Measurements from ENCODE around the gene ZDHHC22.
A peak's percentile ranks its signal among the peaks of the same experiment; 100 is the strongest.

The ZDHHC22 gene

GRCh38 chr14:77126461-77126990 is 15.1 kb downstream of the ZDHHC22 start:
- DNase-seq (ENCODE audit: low spot score): no peak

DNA sequence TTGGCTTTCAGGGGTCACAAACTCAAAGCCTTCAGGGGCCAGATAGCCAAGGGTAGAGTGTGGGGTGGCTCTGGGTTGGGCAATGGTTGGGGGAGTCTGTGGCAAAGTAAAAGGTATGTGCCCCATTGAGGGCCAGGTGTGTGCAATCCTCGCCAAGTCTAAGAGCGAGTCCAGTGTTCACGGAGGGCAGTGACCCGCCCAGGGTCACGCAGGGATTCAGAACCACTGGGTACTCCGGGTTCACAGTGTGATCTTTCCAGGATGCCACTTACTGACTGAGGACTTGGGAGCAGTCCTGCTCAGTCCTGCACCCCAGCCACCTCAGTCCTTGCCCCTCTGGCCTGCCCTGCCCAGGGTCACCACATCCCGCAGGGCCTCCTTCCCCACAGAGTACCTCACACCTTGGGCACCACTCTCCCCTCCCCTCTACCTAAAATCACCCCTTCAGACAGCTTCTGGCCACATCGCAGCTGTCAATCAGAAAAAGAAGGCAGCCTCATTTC is 15.7 kb downstream of the ZDHHC22 start:
- DNase-seq (ENCODE audit: low spot score): no peak

GRCh38 chr14:77125281-77125801 is 16.2 kb downstream of the ZDHHC22 start:
- no peak for DNase-seq (ENCODE audit: low spot score)

- DNase-seq (ENCODE audit: low spot score): peak; percentile 47
Measured at GRCh38 chr14:77124345-77125280, 17.0 kb downstream of the ZDHHC22 start.

DNA sequence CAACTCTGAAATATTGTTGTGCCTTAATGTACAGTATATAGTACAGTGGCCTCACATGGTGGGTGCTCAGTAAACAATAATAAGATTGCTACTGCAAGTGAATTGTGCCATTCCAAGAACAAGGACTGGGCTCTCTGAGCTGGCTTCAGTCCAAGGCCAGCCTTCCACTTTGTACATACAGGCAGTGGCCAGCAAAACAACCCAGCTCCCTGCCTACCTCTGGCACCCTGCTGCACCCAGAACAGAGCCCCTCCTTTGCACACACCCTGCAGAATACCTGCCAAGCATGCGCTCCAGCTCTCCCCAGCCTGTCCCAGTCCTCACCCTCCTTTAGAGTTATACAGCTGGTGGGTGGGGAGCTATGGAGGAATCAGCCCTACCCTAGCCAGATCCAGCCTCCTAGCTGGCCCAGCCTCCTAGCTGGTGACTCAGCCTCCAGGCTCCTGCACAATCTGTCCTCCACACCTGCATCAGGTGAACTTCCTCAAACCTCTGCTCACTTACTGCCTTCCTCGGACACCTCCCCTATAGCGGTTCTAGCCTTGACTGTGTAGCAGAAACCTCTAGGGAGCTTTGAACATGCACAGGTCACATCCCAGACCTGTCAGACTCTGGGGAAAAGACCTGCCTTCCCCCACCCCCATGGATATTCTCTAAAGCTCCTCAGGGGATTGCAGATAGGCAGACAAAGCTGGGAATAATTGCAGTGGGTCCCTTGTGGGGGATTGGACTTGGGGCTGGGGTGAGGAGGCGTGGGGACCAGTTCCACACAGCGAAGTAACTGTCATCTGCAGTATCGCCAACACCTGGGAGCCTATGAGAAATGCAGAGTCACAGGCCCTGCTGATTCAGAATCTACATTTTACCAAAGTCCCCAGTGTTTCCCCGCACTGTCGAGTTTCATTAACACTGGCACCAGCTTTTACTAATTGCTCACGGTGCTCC is 17.9 kb downstream of the ZDHHC22 start:
- DNase-seq (ENCODE audit: low spot score): no peak

- DNase-seq (ENCODE audit: low spot score): no peak
Measured at GRCh38 chr14:77122526-77123125, 19.0 kb downstream of the ZDHHC22 start.

DNA sequence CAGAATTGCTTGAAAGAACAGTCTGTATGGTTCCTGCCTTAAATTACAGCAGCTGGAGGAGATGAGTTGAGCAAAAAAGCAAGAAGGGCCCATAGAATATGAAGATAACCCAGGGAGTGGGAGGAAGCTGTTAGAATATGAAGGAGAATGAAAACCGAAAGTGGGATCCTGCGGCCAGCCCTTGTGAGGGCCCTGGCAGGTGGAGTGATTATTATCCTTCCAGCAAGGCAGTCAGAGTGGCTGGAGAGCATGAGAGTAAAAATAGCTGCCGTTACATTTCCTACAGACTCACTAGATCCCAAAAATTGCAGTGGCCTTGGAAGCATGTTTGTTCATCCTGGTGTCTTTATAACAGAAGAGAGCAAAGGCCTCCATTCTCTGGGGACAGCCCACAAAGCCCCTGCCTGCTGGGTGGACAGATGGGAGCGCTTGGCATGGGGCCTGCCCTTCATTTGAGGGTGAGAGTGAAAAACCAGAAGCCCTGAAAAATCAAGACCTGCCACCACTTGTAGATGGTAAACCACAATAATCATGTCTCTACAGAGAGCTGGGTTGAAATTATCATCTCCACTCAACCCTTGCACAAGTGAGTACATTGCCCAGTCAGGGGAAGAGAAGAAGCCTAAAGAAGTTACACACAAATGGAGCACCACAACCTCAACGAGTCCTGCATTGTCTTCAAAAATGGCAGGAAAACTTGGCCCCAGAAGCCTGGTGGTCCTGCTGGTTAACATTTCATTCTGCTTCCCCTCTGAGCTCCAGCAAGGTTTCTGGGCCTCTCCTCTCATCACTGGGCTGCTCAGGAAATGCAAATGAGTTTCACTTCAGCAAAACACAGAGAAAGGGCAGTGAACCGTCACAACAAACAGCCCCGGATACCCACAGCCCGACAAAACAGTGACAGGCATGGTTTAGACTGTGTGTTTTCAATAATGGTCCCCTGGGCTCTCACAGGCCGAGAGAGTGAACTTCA is 20.5 kb downstream of the ZDHHC22 start:
- no peak for DNase-seq (ENCODE audit: low spot score)

DNA sequence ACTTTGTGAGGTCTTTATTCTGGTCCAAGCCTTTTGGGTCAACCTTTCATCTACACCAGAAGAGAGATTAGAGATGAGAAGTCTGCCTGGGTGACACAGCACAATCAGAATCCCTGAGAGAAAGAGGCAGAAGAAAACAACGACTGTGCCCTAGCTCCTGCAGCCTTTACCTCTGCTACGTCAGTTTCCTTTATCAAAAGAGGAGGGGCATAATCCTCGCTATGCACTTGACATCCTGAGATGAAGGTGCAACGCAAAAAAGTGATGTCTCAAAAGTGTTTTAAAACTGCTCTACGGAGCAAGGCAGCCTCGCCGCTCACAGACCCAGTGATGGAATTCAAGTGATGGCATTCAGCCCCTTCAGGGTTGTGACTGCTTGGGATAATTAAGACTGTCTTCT is 21.7 kb downstream of the ZDHHC22 start:
- DNase-seq (ENCODE audit: low spot score): no peak

DNA sequence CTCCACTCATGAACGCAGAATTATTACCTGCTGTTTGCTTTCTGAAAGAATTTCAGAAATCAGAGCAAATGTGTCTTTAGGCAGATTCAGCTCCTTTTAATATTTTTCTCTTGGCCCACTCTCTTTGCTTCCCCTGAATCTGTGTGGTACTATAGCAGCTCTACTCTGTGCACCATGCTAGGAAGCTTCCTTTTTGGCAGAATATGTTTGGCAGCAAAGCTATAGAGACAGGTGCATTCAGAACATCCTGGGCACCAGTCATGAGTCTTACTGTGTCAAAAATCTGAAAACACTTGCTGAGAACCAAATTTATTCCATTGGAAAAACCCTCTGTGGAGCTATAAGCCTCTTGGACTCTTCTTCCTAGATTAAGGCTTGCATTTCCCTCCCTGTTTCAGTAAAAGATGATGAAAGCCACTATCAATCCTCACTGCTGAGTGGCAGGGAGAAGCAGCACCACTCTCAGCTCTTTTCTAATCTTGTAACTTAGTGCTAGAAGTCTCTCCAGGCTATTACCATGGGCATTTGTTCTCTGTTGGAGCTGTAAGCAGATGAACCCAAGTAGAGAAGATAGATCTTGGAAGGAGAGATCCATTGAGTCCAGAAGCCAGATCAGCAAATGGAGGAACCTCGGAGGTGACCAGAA is 25.3 kb downstream of the ZDHHC22 start:
- no peak for DNase-seq (ENCODE audit: low spot score)

DNA sequence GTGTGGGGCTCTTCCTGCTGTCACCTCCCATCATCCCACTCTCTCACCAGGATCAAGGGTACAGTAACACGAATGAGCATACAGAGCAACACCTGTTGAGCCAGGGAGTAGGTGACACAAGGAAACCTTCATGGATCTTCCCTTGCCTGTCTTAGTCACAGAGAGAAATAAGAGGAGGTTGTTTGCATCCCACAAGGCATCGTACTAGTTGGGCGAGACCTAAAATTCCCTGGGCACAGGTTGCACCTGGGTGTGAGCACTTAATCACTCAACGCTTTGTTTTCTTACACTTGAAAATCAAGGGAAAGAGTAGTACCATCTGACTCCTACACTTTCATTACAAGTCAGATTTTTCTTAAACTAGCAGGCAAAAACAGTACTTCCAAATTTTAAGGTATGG is 27.0 kb downstream of the ZDHHC22 start:
- DNase-seq (ENCODE audit: low spot score): no peak

DNA sequence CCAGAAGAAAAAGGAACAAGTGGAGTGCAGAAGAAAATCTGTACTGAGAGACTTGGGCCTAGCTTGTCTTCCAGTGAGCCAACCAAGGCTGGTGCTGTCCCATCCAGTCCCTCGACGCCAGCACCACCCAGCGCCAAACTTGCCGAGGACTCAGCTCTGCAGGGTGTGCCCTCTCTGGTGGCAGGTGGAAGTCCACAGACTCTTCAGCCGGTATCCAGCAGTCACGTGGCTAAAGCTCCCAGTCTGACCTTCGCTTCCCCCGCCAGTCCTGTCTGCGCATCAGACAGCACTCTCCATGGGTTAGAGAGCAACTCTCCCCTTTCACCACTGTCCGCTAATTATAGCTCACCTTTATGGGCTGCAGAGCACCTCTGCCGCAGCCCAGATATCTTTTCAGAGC is 27.9 kb downstream of the ZDHHC22 start:
- DNase-seq (ENCODE audit: low spot score): no peak

DNA sequence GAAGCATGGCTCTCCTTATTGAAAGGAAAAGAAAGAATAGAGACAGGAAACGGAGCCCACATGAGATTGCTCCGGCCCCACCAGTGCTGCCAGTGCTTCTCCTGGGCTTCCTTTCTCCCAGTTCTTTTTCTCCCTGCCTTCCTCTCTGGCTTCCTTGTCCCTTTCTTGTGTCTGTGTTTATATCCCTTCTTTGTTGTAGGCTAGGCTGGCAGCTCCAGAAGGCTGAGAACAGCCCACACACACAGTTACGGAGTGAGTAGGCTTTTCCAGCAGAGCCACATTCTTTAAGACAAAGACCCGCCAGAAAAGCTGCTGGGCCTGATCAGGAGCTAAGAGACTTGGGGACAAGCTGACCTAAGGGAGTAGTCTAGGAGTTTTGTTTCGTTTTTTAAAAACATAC is 30.6 kb downstream of the ZDHHC22 start:
- DNase-seq (ENCODE audit: low spot score): no peak

GRCh38 chr14:77110286-77110685 is 31.3 kb downstream of the ZDHHC22 start:
- no peak for DNase-seq (ENCODE audit: low spot score)

DNA sequence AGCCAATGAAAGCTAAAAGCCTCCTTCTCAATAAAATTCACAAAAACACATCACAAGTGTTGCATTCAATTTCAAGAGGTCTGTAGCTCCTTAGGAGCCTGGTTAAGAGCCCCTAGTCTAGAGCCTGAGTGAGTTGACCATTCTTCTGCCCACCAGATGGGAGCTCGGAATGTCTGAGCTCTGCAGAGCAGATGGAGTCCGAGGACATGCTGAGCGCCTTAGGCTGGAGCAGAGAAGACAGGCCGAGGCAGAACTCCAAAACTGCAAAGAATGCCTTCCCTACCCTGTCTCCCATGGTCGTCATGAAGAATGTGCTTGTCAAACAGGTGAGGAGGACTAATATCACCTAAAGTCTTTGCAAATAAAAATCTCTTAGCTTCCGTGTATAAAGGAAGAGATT is 31.9 kb downstream of the ZDHHC22 start:
- no peak for DNase-seq (ENCODE audit: low spot score)

GRCh38 chr14:77108753-77109152 is 32.8 kb downstream of the ZDHHC22 start:
- DNase-seq (ENCODE audit: low spot score): no peak

DNA sequence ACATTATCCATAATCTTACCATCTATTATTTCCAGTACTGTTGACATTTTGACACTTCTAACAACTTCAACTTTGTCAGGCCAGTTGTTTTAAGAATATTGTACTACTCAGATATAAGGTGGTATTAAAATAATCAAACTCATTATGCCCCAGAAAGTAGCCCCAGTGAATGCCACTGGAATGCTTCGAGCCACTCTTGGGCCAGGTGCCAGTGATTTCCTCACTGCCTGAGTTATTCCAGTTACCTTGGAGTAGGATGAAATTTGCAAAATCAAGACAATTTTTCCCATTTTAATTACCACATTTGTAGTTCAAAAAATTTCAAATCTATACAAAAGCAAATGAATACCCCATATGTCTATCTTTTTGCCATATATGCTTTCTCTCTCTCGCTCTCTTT is 34.4 kb downstream of the ZDHHC22 start:
- DNase-seq (ENCODE audit: low spot score): no peak

DNA sequence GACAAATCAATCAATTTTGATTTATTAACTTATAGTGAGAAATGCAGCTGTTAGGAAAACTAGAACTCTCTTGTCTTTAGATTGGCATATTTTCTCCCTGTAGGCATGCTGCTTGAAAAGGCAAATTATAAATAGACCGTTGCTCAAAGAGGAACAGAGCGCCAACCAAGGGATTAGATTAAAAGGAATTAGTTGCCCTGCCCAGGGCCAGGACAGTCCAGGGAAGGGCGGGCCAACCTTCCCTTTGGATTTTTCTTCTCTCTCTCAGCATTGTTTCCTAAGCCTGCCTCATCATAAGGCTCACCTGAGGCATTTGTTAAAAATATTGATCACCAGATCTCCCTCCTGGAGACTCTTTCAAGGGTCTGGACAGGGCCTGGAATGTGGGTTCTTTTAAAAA is 34.9 kb downstream of the ZDHHC22 start:
- no peak for DNase-seq (ENCODE audit: low spot score)

- DNase-seq (ENCODE audit: low spot score): no peak
Measured at GRCh38 chr14:77105145-77105939, 36.2 kb downstream of the ZDHHC22 start.

DNA sequence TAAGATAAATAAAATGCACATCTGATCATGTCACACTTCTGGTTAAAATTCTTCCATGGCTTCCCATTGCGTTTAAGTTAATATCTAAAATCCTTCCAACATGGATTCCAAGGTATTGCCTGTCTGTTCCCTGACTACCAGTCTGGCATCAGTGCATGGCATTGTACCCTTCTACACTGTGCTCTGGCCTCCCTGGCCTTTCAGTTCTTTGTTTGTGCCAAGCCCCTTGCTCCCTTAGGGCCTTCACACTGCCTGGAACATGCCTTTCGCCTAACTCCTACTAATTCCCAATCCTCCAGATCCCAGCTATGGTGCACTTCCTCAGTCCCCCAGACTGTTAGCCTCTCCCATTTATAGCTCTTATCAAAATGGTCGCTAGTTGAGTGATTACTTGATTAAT is 37.2 kb downstream of the ZDHHC22 start:
- DNase-seq (ENCODE audit: low spot score): no peak

Data from hematopoietic multipotent progenitor cell treated with erythropoietin and hydrocortisone succinate and interleukin-3 and kit ligand, for 15 days (in vitro differentiated cells).